Glutamatergic neuron (in vitro differentiated cells): ENCODE results near the gene TMEM30B. TPM values are rescaled to one million over a fixed set of nuclear protein-coding genes. Genes with fewer than 3 reads are reported as not detected.

ENCODE experiments used
- DNase-seq: peaks from one replicate; pipeline ENCODE4 v3.0.0; 2022
- H3K27ac Mint-ChIP-seq: one replicate; pipeline ENCODE4 v1.8.0; 2020; ENCODE audit warnings: mild to moderate bottlenecking, mixed read lengths, inconsistent platforms; ENCODE audit not compliant: unreplicated experiment
- H3K27me3 Mint-ChIP-seq: one replicate; pipeline ENCODE4 v1.8.0; 2020; ENCODE audit warnings: mild to moderate bottlenecking, moderate library complexity, mixed read lengths, inconsistent platforms; ENCODE audit not compliant: unreplicated experiment
- H3K36me3 Mint-ChIP-seq: one replicate; pipeline ENCODE4 v1.8.0; 2020; ENCODE audit warnings: mild to moderate bottlenecking, mixed read lengths, inconsistent platforms; ENCODE audit not compliant: unreplicated experiment
- H3K4me1 Mint-ChIP-seq: one replicate; pipeline ENCODE4 v1.8.0; 2020; ENCODE audit warnings: mild to moderate bottlenecking, low read depth, mixed read lengths, inconsistent platforms; ENCODE audit not compliant: unreplicated experiment
- H3K4me3 Mint-ChIP-seq: one replicate; pipeline ENCODE4 v1.8.0; 2020; ENCODE audit warnings: mild to moderate bottlenecking, mixed read lengths, inconsistent platforms; ENCODE audit not compliant: unreplicated experiment
- H3K9me3 Mint-ChIP-seq: one replicate; pipeline ENCODE4 v1.8.0; 2020; ENCODE audit warnings: mild to moderate bottlenecking, moderate library complexity, mixed read lengths, inconsistent platforms; ENCODE audit not compliant: unreplicated experiment
- total RNA-seq: library from RNA; stranded (reverse); fragmentation: NEBNext Ultra II Directional; extraction: Animal tissue kit (Norgen Biotek cat#: 25700); gene quantifications from one replicate; pipeline ENCODE4 v1.2.1, GENCODE V29; 2021; ENCODE audit not compliant: unreplicated experiment
- TF ChIP-seq, protein P1 (sequence below): fragments of 200-600 bp; sonication (generic); IDR thresholded peaks from one replicate; pipeline ENCODE4 v1.5.0; 2021; ENCODE audit not compliant: partially characterized antibody, unreplicated experiment

TMEM30B gene
- total RNA-seq, 1 donor from 2014 or later = not detected

DNA sequence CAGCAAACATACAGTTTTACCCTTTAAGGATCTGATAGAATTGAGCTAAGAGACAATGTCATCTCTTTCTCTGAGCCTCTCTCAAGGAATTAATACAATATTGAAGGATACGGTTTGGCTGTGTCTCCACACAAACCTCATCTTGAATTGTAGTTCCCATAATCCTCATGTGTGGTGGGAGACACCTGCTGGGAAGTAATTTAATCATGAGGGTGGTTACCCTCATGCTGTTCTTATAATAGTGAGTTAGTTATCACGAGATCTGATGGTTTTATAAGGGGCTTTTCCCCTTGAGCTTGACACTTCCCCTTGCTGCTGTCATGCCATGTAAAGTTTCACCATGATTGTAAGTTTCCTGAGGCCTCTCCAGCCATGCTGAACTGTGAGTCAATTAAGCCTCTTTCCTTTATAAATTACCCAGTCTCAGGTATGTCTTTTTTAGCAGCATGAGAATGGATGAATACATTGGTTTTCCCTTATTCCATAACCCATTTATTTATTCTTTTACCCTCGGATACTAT is 47.6 kb downstream of the TMEM30B start:
- Mint-ChIP-seq H3K27ac (no peak overlapping the region), H3K4me3 (no peak overlapping the region), H3K27me3 (peaks cover under 1% of the 10 kb centered on the region), H3K4me1 (peaks cover 21% of the 10 kb centered on the region), H3K36me3 (no peaks in the 10 kb centered on the region), H3K9me3 (peaks cover 4% of the 10 kb centered on the region)
- TF ChIP-seq, protein P1, sequence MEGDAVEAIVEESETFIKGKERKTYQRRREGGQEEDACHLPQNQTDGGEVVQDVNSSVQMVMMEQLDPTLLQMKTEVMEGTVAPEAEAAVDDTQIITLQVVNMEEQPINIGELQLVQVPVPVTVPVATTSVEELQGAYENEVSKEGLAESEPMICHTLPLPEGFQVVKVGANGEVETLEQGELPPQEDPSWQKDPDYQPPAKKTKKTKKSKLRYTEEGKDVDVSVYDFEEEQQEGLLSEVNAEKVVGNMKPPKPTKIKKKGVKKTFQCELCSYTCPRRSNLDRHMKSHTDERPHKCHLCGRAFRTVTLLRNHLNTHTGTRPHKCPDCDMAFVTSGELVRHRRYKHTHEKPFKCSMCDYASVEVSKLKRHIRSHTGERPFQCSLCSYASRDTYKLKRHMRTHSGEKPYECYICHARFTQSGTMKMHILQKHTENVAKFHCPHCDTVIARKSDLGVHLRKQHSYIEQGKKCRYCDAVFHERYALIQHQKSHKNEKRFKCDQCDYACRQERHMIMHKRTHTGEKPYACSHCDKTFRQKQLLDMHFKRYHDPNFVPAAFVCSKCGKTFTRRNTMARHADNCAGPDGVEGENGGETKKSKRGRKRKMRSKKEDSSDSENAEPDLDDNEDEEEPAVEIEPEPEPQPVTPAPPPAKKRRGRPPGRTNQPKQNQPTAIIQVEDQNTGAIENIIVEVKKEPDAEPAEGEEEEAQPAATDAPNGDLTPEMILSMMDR = no peak
- DNase-seq = no peak

DNA sequence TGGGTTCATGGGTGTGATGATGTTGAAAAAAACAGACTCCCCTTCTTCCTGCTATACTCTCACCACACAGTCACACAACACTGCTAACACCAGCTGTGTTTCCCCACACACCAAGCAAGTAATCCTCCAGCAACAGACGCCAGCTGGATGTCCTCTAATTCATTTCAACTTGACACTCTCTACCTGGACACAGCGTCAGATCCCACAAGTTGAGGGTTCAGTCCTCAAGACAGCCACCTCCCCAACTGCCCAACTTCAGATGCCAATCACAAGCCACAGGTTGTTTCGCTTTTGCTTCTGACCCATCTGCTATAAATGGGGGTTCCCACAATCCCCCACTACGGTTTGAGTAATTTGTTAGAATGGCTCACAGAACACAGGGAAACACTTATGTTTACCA is 49.3 kb downstream of the TMEM30B start:
- Mint-ChIP-seq H3K36me3 (no peaks in the 10 kb centered on the region), H3K27me3 (no peaks in the 10 kb centered on the region), H3K4me1 (peaks cover 23% of the 10 kb centered on the region), H3K9me3 (peaks cover 4% of the 10 kb centered on the region), H3K4me3 (no peak overlapping the region), H3K27ac (no peak overlapping the region)
- no peak for DNase-seq
- TF ChIP-seq, protein P1 = no peak

DNA sequence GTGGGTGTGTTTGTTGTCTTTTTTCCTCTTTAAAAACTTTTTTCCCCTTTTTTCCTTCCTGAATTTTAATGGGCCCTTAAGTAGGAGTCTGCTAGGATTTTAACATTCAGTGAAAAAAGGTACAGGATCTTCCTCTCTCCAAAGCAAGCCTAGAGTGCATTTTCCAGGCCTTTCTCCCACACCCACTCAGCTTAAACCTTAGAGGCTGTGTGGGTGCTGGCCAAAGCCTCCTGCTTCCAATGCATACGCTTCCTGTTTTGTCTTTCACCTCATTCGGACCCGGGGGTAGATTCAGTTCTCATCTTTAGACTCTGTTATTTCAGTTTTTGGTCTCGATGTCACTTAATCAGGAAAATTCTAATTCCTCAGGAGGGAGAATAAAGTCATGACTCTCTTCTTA is 51.2 kb downstream of the TMEM30B start:
- H3K9me3 Mint-ChIP-seq = peaks cover 4% of the 10 kb centered on the region

DNA sequence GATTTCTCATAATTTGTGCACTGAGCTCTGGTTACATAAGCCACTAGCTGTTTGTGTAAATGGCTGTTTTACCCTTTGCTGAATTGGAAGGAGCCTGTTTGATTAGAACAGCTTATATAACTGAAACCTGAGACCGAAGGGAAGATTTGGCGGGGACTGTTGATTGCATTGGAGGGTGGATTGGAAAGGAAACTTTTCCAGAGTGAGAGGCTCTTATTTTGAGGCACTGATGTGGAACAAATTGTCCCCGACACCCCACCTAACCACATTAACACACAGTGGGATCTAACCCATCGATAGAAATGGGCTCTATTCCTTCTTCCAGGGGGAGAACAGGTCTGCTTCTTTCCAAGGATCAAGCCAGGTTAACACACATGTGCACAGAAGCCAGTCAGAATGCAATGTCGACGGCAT is 51.7 kb downstream of the TMEM30B start:
- no peaks in the 10 kb centered on the region for H3K27me3 Mint-ChIP-seq
- no peak for DNase-seq
- H3K4me1 Mint-ChIP-seq = peaks cover 19% of the 10 kb centered on the region
- TF ChIP-seq, protein P1 = no peak
- no peak overlapping the region for H3K4me3 Mint-ChIP-seq
- no peaks in the 10 kb centered on the region for H3K36me3 Mint-ChIP-seq
- peaks cover 4% of the 10 kb centered on the region for H3K9me3 Mint-ChIP-seq
- H3K27ac Mint-ChIP-seq = no peak overlapping the region

More for the DNA sequence above, 51.2 kb downstream of the TMEM30B start:
- Mint-ChIP-seq H3K4me3 (no peak overlapping the region), H3K27ac (no peak overlapping the region), H3K4me1 (peaks cover 23% of the 10 kb centered on the region), H3K36me3 (no peaks in the 10 kb centered on the region), H3K27me3 (no peaks in the 10 kb centered on the region)
- DNase-seq = no peak
- TF ChIP-seq, protein P1 = no peak

DNA sequence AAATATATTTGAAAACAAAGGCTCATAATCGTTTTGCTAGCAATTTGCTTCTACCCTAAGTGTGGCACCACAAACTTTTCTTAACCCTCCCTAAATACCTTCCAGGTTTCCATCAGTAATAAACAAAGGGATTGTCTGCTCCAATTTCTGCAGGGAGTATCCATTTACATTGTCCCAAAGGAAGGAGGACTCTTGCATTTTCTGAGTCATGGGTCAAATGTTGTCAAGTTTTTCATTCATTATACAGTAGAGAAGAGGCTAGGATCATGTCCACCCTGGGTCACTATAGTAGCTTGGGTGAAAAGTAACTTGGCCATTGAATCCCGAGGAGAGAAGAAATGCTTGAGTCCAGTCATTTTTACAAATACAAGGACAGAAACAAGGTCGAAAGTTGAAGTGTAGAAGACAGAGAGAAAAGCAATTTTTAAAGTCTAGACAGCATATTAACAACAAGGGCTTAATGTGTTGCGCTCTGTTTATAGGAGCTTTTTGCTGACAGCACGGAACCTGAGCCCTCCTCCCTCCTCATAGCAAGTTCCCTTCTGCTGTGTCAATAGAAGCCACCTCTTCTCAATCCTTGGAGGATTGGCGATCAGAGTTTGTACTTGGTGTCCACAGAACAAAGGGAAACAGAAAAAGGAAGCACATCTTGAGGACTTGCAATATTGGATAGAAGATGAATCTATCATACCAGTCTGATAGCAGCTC is 53.1 kb downstream of the TMEM30B start:
- Mint-ChIP-seq H3K27ac (no peak overlapping the region), H3K9me3 (no peaks in the 10 kb centered on the region), H3K27me3 (no peaks in the 10 kb centered on the region), H3K36me3 (no peaks in the 10 kb centered on the region), H3K4me3 (no peak overlapping the region), H3K4me1 (peaks cover 18% of the 10 kb centered on the region)
- TF ChIP-seq, protein P1 = no peak
- DNase-seq = no peak
